GM18867 (cell line): ENCODE data around the gene DAPL1.

Source experiments
- ATAC-seq: cut with Tn5 transposase; IDR thresholded peaks from one replicate; pipeline ENCODE4 v1.9.1; 2021; ENCODE audit warnings: mild to moderate bottlenecking, moderate library complexity; ENCODE audit not compliant: unreplicated experiment

DAPL1 gene

GRCh38 chr2:158776231-158776630, 18.9 kb upstream of the DAPL1 start:
- ATAC-seq = no peak

- no peak for ATAC-seq
Measured at GRCh38 chr2:158777077-158777476, 18.0 kb upstream of the DAPL1 start.

- ATAC-seq = no peak
Measured at GRCh38 chr2:158778243-158778642, 16.9 kb upstream of the DAPL1 start.

GRCh38 chr2:158779621-158780020, 15.5 kb upstream of the DAPL1 start:
- ATAC-seq = no peak

GRCh38 chr2:158781353-158781961, 13.7 kb upstream of the DAPL1 start:
- ATAC-seq = no peak

GRCh38 chr2:158782136-158782535, 13.0 kb upstream of the DAPL1 start:
- ATAC-seq = no peak

GRCh38 chr2:158782616-158783015, 12.5 kb upstream of the DAPL1 start:
- ATAC-seq = no peak

- ATAC-seq = peak; percentile 67
Measured at GRCh38 chr2:158783923-158784322, 11.2 kb upstream of the DAPL1 start.

GRCh38 chr2:158786897-158787296, 8.2 kb upstream of the DAPL1 start:
- ATAC-seq = no peak

- no peak for ATAC-seq
Measured at GRCh38 chr2:158788951-158789350, 6.2 kb upstream of the DAPL1 start.

GRCh38 chr2:158796652-158797051, 1.5 kb downstream of the DAPL1 start:
- no peak for ATAC-seq

GRCh38 chr2:158797963-158798700, 3.0 kb downstream of the DAPL1 start:
- ATAC-seq = no peak

- no peak for ATAC-seq
Measured at GRCh38 chr2:158799181-158799580, 4.1 kb downstream of the DAPL1 start.

GRCh38 chr2:158803506-158803905, 8.4 kb downstream of the DAPL1 start:
- no peak for ATAC-seq

- ATAC-seq = no peak
Measured at GRCh38 chr2:158805255-158805654, 10.1 kb downstream of the DAPL1 start.

- ATAC-seq = no peak
Measured at GRCh38 chr2:158805936-158806335, 10.8 kb downstream of the DAPL1 start.

GRCh38 chr2:158806941-158807340, 11.8 kb downstream of the DAPL1 start:
- no peak for ATAC-seq

- ATAC-seq = no peak
Measured at GRCh38 chr2:158808426-158808825, 13.3 kb downstream of the DAPL1 start.

- ATAC-seq = no peak
Measured at GRCh38 chr2:158809816-158810215, 14.7 kb downstream of the DAPL1 start.

GRCh38 chr2:158810731-158811460, 15.8 kb downstream of the DAPL1 start:
- no peak for ATAC-seq

GRCh38 chr2:158815166-158815565, 20.0 kb downstream of the DAPL1 start:
- ATAC-seq = no peak

GRCh38 chr2:158815658-158816057, 20.5 kb downstream of the DAPL1 start:
- no peak for ATAC-seq
